GM12891 (cell line): ENCODE data around the gene ACER2.
"Not testable (repeated sequence)": the region's sequence is repeated elsewhere in the genome, so short reads cannot be mapped to it uniquely, and the experiment has no call there.

ENCODE experiments used
- DNase-seq: peaks from one replicate; pipeline ENCODE4 v3.0.0; 2011; ENCODE audit warnings: low spot score; ENCODE audit not compliant: insufficient read length
- FAIRE-seq: peaks from 2 replicates; lab custom pipeline; 2011; peaks lifted over from hg19 to GRCh38; lab: Jason Lieb, UNC
- PAX5 ChIP-seq: IDR thresholded peaks from 2 replicates; pipeline ENCODE4 v1.6.1; 2011; ENCODE audit warnings: low read length, moderate library complexity, mild to moderate bottlenecking; ENCODE audit not compliant: insufficient read depth, severe bottlenecking
- POLR2A ChIP-seq: IDR thresholded peaks from 2 replicates; pipeline ENCODE4 v1.6.1; 2011; ENCODE audit warnings: low read depth, low read length, control low read depth
- POLR2AphosphoS5 ChIP-seq: IDR thresholded peaks from 2 replicates; pipeline ENCODE4 v1.6.1; 2011; ENCODE audit warnings: low read depth, low read length, control low read depth
- POU2F2 ChIP-seq: IDR thresholded peaks from 2 replicates; pipeline ENCODE4 v1.6.1; 2011; ENCODE audit warnings: low read depth, mild to moderate bottlenecking, control low read depth, low read length, moderate library complexity
- SPI1 ChIP-seq: IDR thresholded peaks from 2 replicates; pipeline ENCODE4 v1.6.1; 2011; ENCODE audit warnings: low read depth, low read length, control low read depth
- TAF1 ChIP-seq: IDR thresholded peaks from 2 replicates; pipeline ENCODE4 v1.6.1; 2011; ENCODE audit warnings: low read depth, low read length, control low read depth

ACER2 gene

GRCh38 chr9:19423163-19423562, 14.4 kb downstream of the ACER2 start:
- no peak for TF ChIP-seq TAF1
- TF ChIP-seq POU2F2, result no peak
- TF ChIP-seq POLR2AphosphoS5, result no peak
- no peak for TF ChIP-seq PAX5
- FAIRE-seq (no peak), DNase-seq (no peak)

GRCh38 chr9:19424176-19424779, 15.5 kb downstream of the ACER2 start:
- FAIRE-seq, result peak; percentile 13
- no peak for TF ChIP-seq POLR2AphosphoS5
- DNase-seq, result no peak

- no peak for TF ChIP-seq POLR2A
- no peak for TF ChIP-seq SPI1
- no peak for TF ChIP-seq TAF1
- TF ChIP-seq POLR2AphosphoS5, result no peak
- no peak for TF ChIP-seq POU2F2
- TF ChIP-seq PAX5, result no peak
- FAIRE-seq (no peak), DNase-seq (no peak)
Measured at GRCh38 chr9:19429595-19429994, 20.8 kb downstream of the ACER2 start.

GRCh38 chr9:19430201-19430760, 21.5 kb downstream of the ACER2 start:
- TF ChIP-seq TAF1, result no peak
- TF ChIP-seq SPI1, result no peak
- no peak for TF ChIP-seq PAX5
- no peak for TF ChIP-seq POLR2AphosphoS5
- no peak for TF ChIP-seq POLR2A
- TF ChIP-seq POU2F2, result no peak
- DNase-seq, result no peak
- FAIRE-seq, result no peak

- FAIRE-seq, result no peak
- TF ChIP-seq POU2F2, result no peak
- TF ChIP-seq PAX5, result no peak
- no peak for TF ChIP-seq POLR2A
- no peak for TF ChIP-seq SPI1
- no peak for TF ChIP-seq TAF1
- TF ChIP-seq POLR2AphosphoS5, result no peak
- no peak for DNase-seq
Measured at GRCh38 chr9:19431361-19432171, 22.8 kb downstream of the ACER2 start.

- TF ChIP-seq SPI1, result no peak
- no peak for TF ChIP-seq POLR2A
- TF ChIP-seq TAF1, result no peak
- no peak for TF ChIP-seq POLR2AphosphoS5
- TF ChIP-seq POU2F2, result no peak
- TF ChIP-seq PAX5, result no peak
- DNase-seq, result no peak
- FAIRE-seq, result no peak
Measured at GRCh38 chr9:19432473-19432872, 23.7 kb downstream of the ACER2 start.

GRCh38 chr9:19433729-19434128, 24.9 kb downstream of the ACER2 start:
- not testable (repeated sequence) for FAIRE-seq, DNase-seq

- DNase-seq (no peak), FAIRE-seq (no peak)
- TF ChIP-seq POU2F2 (no peak), TAF1 (no peak), SPI1 (no peak), PAX5 (no peak), POLR2A (no peak), POLR2AphosphoS5 (no peak)
Measured at GRCh38 chr9:19440376-19440775, 31.6 kb downstream of the ACER2 start.

- FAIRE-seq (no peak), DNase-seq (no peak)
- TF ChIP-seq TAF1 (no peak), PAX5 (no peak), SPI1 (no peak), POLR2AphosphoS5 (no peak), POLR2A (no peak), POU2F2 (no peak)
Measured at GRCh38 chr9:19440823-19441580, 32.2 kb downstream of the ACER2 start.
